GM12872 (cell line): ENCODE results near the gene TMED5.

ENCODE experiments used
- TF ChIP-seq, protein P1 (sequence below): IDR thresholded peaks from 3 replicates; pipeline ENCODE4 v1.5.1; 2011; ENCODE audit warnings: low read depth, mild to moderate bottlenecking, low read length, moderate library complexity; ENCODE audit not compliant: insufficient read depth

The TMED5 gene

DNA sequence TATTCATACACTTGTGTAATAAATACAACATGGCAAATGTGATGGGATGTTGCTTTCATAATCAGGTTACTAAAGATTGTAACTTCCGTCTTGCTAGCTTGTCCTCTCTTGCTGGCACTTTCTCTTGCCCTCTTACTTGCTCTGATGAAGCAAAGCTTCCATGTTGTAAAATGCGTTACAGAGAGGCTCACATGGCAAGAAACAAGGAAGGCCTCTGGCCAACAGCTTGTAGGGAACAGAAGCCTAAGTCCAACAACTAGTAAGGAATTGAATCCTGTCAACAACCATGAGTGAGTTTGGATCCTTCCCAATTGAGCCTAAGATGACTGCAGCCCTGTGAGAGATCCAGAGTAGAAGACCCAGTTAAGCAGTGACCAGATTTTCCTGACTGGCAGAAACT is 15.4 kb downstream of the TMED5 start:
- TF ChIP-seq, protein P1, sequence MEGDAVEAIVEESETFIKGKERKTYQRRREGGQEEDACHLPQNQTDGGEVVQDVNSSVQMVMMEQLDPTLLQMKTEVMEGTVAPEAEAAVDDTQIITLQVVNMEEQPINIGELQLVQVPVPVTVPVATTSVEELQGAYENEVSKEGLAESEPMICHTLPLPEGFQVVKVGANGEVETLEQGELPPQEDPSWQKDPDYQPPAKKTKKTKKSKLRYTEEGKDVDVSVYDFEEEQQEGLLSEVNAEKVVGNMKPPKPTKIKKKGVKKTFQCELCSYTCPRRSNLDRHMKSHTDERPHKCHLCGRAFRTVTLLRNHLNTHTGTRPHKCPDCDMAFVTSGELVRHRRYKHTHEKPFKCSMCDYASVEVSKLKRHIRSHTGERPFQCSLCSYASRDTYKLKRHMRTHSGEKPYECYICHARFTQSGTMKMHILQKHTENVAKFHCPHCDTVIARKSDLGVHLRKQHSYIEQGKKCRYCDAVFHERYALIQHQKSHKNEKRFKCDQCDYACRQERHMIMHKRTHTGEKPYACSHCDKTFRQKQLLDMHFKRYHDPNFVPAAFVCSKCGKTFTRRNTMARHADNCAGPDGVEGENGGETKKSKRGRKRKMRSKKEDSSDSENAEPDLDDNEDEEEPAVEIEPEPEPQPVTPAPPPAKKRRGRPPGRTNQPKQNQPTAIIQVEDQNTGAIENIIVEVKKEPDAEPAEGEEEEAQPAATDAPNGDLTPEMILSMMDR = no peak

DNA sequence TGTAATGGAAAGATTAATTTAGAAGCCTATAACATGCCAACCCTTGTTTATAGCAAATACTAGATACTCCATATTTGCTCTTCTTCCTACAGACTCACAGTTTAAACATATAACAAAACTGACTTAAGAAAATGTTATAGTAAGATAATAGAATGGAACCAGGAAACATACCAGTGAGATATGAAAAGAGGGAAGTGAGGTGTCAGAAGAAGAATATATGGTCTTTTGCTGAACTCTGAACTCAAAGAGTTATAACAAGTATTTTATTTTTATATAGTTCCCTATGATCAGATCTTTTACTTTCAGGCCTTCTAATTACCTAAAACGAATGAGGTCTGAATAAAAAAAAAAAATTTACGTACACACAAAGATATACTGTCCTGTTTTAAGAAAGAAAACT is 20.9 kb downstream of the TMED5 start:
- TF ChIP-seq, protein P1 = no peak

DNA sequence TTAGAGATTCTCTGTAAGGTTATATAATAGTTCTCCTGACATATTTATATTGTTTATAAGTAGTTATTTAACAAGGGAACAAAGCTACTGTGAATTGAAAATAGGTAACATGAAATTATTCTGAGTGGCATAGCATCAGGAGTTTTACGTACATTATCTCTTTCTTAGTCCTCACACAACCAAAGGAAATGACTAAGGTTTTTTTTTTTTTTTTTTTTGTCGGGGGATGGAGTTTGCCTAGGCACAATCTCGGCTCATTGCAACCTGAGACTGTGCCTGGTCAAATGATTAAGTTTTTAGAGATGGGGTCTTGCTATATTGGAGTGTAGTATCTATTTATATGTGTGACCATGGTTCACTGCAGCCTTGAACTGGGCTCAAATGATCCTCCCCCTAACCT is 24.9 kb downstream of the TMED5 start:
- TF ChIP-seq, protein P1 = no peak

DNA sequence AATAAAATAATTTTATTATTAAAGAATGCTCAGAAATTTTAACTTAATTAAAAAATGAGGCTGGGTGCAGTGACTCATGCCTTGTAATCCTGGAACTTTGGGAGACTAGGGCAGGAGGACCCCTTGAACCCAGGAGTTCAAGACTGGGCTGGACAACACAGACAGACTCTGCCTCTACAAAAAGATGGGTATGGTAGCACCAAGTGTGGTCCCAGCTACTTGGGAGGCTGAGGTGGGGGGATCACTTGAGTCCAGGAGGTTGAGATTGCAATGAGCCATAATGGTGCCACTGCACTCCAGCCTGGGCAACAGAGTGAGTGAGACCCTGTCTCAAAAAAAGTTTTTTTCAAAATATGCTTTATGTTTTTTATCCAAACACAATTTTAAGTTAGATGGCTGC is 25.3 kb downstream of the TMED5 start:
- TF ChIP-seq, protein P1 = no peak

DNA sequence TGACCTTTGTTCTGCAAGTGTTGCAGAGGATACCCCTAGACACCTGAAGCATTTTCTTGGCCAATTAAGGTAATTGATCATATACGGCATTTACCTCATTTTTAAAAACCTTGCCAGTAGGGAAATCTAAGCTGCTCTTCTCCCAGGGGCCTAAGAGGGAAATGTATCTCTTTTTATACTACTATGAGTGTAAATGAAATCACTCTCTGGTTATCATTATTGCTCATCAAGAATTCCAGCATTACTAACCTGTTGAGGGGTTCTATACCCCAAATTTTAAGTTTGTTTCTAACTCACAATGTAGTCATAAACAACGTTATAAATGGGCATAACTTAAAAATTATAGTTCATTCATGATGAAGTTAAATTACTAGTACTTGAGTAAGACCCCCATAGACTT is 27.4 kb downstream of the TMED5 start:
- TF ChIP-seq, protein P1 = no peak

DNA sequence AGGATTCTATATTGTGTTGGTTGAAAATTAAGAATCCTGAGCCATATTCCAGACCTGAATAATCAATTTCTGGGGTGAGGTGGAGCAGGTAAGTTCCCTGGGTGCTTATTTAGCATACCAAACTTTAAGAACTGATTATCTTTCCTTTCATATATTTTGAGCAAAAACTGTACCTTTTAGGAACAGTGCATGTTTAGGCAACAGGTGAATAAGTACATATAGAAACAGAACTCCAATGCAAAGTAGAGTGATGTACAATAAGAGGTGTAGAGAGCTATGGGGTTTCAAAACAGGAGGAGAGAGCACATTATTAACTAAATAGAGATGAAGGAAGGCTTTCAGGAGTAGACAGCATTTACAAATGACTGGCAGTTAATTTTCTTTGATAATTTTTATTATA is 28.7 kb downstream of the TMED5 start:
- TF ChIP-seq, protein P1 = no peak

DNA sequence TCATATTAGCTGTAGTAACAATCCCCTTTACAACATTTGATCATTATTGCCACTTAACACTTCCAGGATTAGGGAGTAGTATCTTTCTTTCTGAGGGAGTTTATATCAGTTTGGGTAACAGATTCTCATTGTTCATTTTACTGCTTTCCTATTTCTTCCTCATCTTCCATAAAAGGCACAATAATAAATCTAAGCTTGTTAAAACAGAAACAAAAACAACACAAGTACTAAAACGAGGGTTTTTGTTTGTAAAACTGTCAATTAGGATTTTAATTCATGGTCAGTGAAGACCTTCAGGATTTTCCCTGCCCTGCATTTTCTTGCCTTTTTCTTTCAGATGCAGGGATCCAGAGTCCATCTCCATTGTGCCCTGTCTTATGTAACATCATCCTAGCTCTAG is 29.5 kb downstream of the TMED5 start:
- TF ChIP-seq, protein P1 = no peak

DNA sequence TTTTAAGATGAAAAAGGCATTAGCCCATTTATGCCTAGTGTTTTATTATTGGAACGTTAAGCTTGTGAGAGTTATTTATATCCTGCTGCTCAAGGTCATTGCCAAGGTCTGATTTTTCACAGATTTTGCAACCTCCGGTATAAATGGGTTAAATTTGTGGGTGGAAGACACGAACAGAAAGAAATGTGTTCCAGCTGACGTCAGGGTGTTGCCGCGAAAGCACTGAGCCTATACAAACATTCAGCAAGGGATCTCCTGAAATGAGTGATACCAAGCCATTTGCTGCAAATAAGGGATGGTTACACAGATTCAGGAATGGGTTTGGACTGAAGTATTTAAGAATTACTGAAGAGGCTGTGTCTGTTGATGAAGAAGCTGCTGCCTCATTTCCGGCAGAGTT is 32.2 kb downstream of the TMED5 start:
- TF ChIP-seq, protein P1 = no peak
